HepG2 (cell line): ENCODE results near the gene OR6S1. TPM values are rescaled to one million over a fixed set of nuclear protein-coding genes. Genes with fewer than 3 reads are reported as not detected.

ENCODE experiments used
- ATAC-seq: fragments of 200-7000 bp; cut with Tn5 transposase; 3 replicates; pipeline ENCODE4 v1.9.1; 2020; ENCODE audit warnings: mild to moderate bottlenecking, moderate library complexity
- BruUV-seq: library from RNA; stranded (reverse); fragments of 400-500 nt; replicated peaks from 2 replicates; lab custom pipeline; 2021; lab: Mats Ljungman, UMichigan
- CTCF ChIA-PET: fragments of 300-600 bp; formaldehyde crosslinking; extraction: SDS; loops from one replicate; lab custom pipeline; 2021; ENCODE audit warnings: low total read pairs, inconsistent platforms, low intra/inter-chr PET ratio; lab: Yijun Ruan, JAX
- POLR2A ChIA-PET: fragments of 350-600 bp; sonication (Branson Sonifier 250); formaldehyde crosslinking; loops from one replicate; lab custom pipeline; 2020; ENCODE audit warnings: antibody characterized with exemption, inconsistent platforms; lab: Yijun Ruan, JAX
- DNase-seq: peaks from one replicate; pipeline ENCODE4 v3.0.0-alpha.2; 2015; ENCODE audit warnings: low spot score
- FAIRE-seq: peaks from 3 replicates; lab custom pipeline; 2011; peaks lifted over from hg19 to GRCh38; lab: Jason Lieb, UNC
- H2AFZ ChIP-seq: one replicate; pipeline ENCODE4 v1.6.1; 2011; ENCODE audit warnings: low read length, inconsistent platforms
- H3K27ac ChIP-seq: fragments of 300-600 bp; 3 replicates; pipeline ENCODE4 v1.8.0; 2011; ENCODE audit warnings: mixed run types, mild to moderate bottlenecking, mixed read lengths, low read length, inconsistent platforms; ENCODE audit not compliant: insufficient read depth; ENCODE audit errors: extremely low read length
- H3K27me3 ChIP-seq, 2 experiments: fragments of 200-600 bp in 1 of 2; 2 replicates in 1 of 2; 3 replicates in 1 of 2; pipeline versions ENCODE4 v1.6.0 to v1.8.0; 2011; ENCODE audit warnings: low read length in 2 of 2, mild to moderate bottlenecking in 2 of 2, moderate library complexity in 2 of 2, inconsistent platforms in 1 of 2; ENCODE audit not compliant: insufficient read depth in 2 of 2, control insufficient read depth in 1 of 2
- H3K36me3 ChIP-seq, 2 experiments: fragments of 200-600 bp in 1 of 2; replicated peaks in 1 of 2; 2 replicates in 1 of 2; 3 replicates in 1 of 2; pipeline versions ENCODE4 v1.5.1 to v1.8.0; 2011; ENCODE audit warnings: low read length in 2 of 2, inconsistent platforms in 1 of 2; ENCODE audit not compliant: insufficient read depth in 2 of 2, control insufficient read depth in 1 of 2
- H3K4me1 ChIP-seq: 2 replicates; pipeline ENCODE4 v1.5.1; 2012; ENCODE audit warnings: low read length, inconsistent platforms; ENCODE audit not compliant: insufficient read depth
- H3K4me2 ChIP-seq: 2 replicates; pipeline ENCODE4 v1.6.0; 2011; ENCODE audit warnings: low read depth, low read length, inconsistent platforms
- H3K4me3 ChIP-seq, 3 experiments: fragments of 200-600 bp in 1 of 3; sonication (generic), shearing (Covaris generic) in 1 of 3; replicated peaks in 1 of 3; 2 replicates each; pipeline ENCODE4 v1.5.1; 2011 to 2016; ENCODE audit warnings: low read length in 3 of 3, inconsistent platforms in 2 of 3, low read depth in 2 of 3, mild to moderate bottlenecking in 2 of 3, control low read depth in 1 of 3, mixed read lengths in 1 of 3; ENCODE audit not compliant: insufficient read depth in 1 of 3
- H3K79me2 ChIP-seq: one replicate; pipeline ENCODE4 v1.6.1; 2011; ENCODE audit warnings: low read length, inconsistent platforms; ENCODE audit not compliant: insufficient read depth
- H3K9ac ChIP-seq: 2 replicates; pipeline ENCODE4 v1.6.0; 2011; ENCODE audit warnings: mild to moderate bottlenecking, low read depth, low read length, inconsistent platforms; ENCODE audit not compliant: insufficient read depth
- H3K9me3 ChIP-seq: 2 replicates; pipeline ENCODE4 v1.5.1; 2012; ENCODE audit warnings: mild to moderate bottlenecking, low read length
- H4K20me1 ChIP-seq: 2 replicates; pipeline ENCODE4 v1.6.0; 2011; ENCODE audit warnings: inconsistent platforms, mild to moderate bottlenecking, low read length, moderate library complexity; ENCODE audit not compliant: insufficient read depth
- HDAC1 ChIP-seq: sonication (generic); formaldehyde crosslinking; IDR thresholded peaks from 2 replicates; pipeline ENCODE4 v1.5.1; 2020; ENCODE audit warnings: mild to moderate bottlenecking, missing genetic modification reagents
- MIXL1 ChIP-seq: IDR thresholded peaks from 2 replicates; pipeline ENCODE4 v1.6.1; 2016
- MXD4 ChIP-seq: IDR thresholded peaks from 2 replicates; pipeline ENCODE4 v1.6.1; 2016; ENCODE audit warnings: mild to moderate bottlenecking, missing biosample characterization, missing genetic modification reagents
- PHF8 ChIP-seq: sonication (generic); formaldehyde crosslinking; IDR thresholded peaks from 2 replicates; pipeline ENCODE4 v1.5.0; 2020; ENCODE audit warnings: missing genetic modification reagents
- RFX5 ChIP-seq: IDR thresholded peaks from 2 replicates; pipeline ENCODE4 v1.6.1; 2011; ENCODE audit warnings: low read depth, low read length, improper control_type of control experiment
- ZNF101 ChIP-seq: sonication (generic); formaldehyde crosslinking; IDR thresholded peaks from 2 replicates; pipeline ENCODE4 v1.4.0; 2020; ENCODE audit warnings: mild to moderate bottlenecking, low read depth, missing genetic modification reagents, borderline replicate concordance
- WGBS: methylation state at CpG from one replicate; pipeline ENCODE4 v1.1.6; 2017; ENCODE audit warnings: low lambda C conversion rate; 5-methylcytosine and 5-hydroxymethylcytosine counted together
- in situ Hi-C: cut with HindIII; loops from 2 replicates; pipeline ENCODE4 v1.10.0; 2017; ENCODE audit warnings: low pct_unique_long_range_greater_than_20kb; ENCODE audit not compliant: extremely low pct_ligation_motif_present
- intact Hi-C: fragments of 100-400 bp; cut with micrococcal nuclease; formaldehyde crosslinking; loops from one replicate; pipeline ENCODE4 v1.10.0; 2022; ENCODE audit not compliant: unreplicated experiment
- polyA plus RNA-seq, 8 experiments: library from polyadenylated mRNA; depleted of rRNA in 3 of 8; stranded (reverse) in 7 of 8; unstranded in 1 of 8; fragments of >200 nt; fragmentation: Illumina TruSeq in 4 of 8; extraction: Trizol in 4 of 8; gene quantifications; 2 replicates each; pipeline versions ENCODE4 v1.2.1 to v1.2.3, GENCODE V29; 2011 to 2016; ENCODE audit warnings: low read depth in 4 of 8, missing spikeins in 1 of 8, mixed read lengths in 1 of 8; ENCODE audit not compliant: insufficient read depth in 1 of 8
- total RNA-seq, 5 experiments: library from RNA; depleted of rRNA; stranded (reverse); fragments of >200 nt; fragmentation: Illumina TruSeq; extraction: Trizol; gene quantifications; 2 replicates each; pipeline ENCODE4 v1.2.3, GENCODE V29; 2016; ENCODE audit warnings: low read depth in 1 of 5
- TF ChIP-seq, protein P1 (sequence below): sonication (generic); formaldehyde crosslinking; IDR thresholded peaks from 2 replicates; pipeline ENCODE4 v1.5.1; 2020; ENCODE audit warnings: mild to moderate bottlenecking, moderate library complexity, missing genetic modification reagents
- TF ChIP-seq, protein P2 (sequence below): IDR thresholded peaks from 2 replicates; pipeline ENCODE4 v1.4.0; 2020; ENCODE audit warnings: mild to moderate bottlenecking, missing genetic modification reagents
- TF ChIP-seq, protein P3 (sequence below): sonication (generic); formaldehyde crosslinking; IDR thresholded peaks from 2 replicates; pipeline ENCODE4 v1.5.1; 2020; ENCODE audit warnings: mild to moderate bottlenecking, missing genetic modification reagents, borderline replicate concordance

Gene OR6S1
- total and polyA plus RNA-seq, 2 of the 13 experiments (the other 11 are each of a cell fraction or from before 2014, with no cell fraction given) = 0.09 TPM; not detected in 1

DNA sequence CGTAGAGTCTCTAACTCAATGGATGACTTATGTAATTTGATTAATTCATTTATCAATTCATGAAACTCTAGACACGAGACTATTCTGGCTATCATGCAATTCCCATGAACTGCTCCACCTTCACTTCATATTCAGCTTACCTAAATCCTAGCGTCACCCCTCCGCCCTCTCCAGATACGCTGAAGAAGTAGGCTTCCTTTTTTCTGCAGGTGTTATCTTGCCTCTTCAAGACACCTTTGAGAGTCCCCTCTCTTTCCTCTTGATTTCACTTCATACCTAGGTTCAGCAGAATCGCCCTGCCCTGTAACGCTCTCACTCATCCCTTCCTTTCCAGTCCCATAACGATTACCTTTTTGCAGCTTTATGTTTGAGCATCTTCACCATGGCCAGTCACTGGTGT lies 38.9 kb upstream of the OR6S1 start:
- H3K4me1 ChIP-seq = peaks cover 31% of the 10 kb centered on the region
- intact Hi-C loops (loop anchor here (5.0 kb wide), 1 partner anchor 377 kb away; the partner anchor contains the start of gene RNASE8), in situ Hi-C loops (loop anchor here (5.0 to 10.0 kb wide), 3 partner anchors 48 to 356 kb away; partner anchors contain the start of gene PIP4P1)
- 9% methylated on average over 8 of the region's 8 CpGs for WGBS
- H3K9me3 ChIP-seq = no peaks in the 10 kb centered on the region
- peak overlapping the region; percentile 83 to 89 (median 89) for H3K4me3 ChIP-seq
- H3K27me3 ChIP-seq = peaks cover 0 to 5% of the 10 kb centered on the region in 2 experiments; a peak in 1 of 5 replicates
- no peak for ATAC-seq
- H2AFZ ChIP-seq = peak overlapping the region; percentile 91
- no peaks in the 10 kb centered on the region for H3K36me3 ChIP-seq
- H4K20me1 ChIP-seq = no peaks in the 10 kb centered on the region
- H3K4me2 ChIP-seq = peak overlapping the region; percentile 96
- ChIA-PET CTCF (no interaction called here), POLR2A (interaction anchor here (0.6 to 8.9 kb wide), 11 partner anchors 9 to 338 kb away, joined by 3 to 141 read pairs (median 63); partner anchors contain the start of genes ANG, PARP2 and PIP4P1)
- BruUV-seq = no TSS peak
- peak overlapping the region; percentile 97 for H3K27ac ChIP-seq
- H3K79me2 ChIP-seq = peaks cover 10% of the 10 kb centered on the region
- no peak for DNase-seq
- H3K9ac ChIP-seq = peak overlapping the region; percentile 95
- no peak for FAIRE-seq
- no peak for TF ChIP-seq ZNF101 (CRISPR knock-in tag)
- peak; percentile 36; the same call in 1 of the 2 replicates for TF ChIP-seq MXD4 (CRISPR knock-in tag)
- TF ChIP-seq MIXL1 (CRISPR knock-in tag) = peak; percentile 50; the same call in 1 of the 2 replicates
- TF ChIP-seq, protein P1, sequence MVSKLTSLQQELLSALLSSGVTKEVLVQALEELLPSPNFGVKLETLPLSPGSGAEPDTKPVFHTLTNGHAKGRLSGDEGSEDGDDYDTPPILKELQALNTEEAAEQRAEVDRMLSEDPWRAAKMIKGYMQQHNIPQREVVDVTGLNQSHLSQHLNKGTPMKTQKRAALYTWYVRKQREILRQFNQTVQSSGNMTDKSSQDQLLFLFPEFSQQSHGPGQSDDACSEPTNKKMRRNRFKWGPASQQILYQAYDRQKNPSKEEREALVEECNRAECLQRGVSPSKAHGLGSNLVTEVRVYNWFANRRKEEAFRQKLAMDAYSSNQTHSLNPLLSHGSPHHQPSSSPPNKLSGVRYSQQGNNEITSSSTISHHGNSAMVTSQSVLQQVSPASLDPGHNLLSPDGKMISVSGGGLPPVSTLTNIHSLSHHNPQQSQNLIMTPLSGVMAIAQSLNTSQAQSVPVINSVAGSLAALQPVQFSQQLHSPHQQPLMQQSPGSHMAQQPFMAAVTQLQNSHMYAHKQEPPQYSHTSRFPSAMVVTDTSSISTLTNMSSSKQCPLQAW = 0 out of 2 replicates have a peak, but pooled peaks have one; percentile 30
- peak; percentile 40; the same call in 1 of the 2 replicates for TF ChIP-seq HDAC1 (CRISPR knock-in tag)
- TF ChIP-seq, protein P2, sequence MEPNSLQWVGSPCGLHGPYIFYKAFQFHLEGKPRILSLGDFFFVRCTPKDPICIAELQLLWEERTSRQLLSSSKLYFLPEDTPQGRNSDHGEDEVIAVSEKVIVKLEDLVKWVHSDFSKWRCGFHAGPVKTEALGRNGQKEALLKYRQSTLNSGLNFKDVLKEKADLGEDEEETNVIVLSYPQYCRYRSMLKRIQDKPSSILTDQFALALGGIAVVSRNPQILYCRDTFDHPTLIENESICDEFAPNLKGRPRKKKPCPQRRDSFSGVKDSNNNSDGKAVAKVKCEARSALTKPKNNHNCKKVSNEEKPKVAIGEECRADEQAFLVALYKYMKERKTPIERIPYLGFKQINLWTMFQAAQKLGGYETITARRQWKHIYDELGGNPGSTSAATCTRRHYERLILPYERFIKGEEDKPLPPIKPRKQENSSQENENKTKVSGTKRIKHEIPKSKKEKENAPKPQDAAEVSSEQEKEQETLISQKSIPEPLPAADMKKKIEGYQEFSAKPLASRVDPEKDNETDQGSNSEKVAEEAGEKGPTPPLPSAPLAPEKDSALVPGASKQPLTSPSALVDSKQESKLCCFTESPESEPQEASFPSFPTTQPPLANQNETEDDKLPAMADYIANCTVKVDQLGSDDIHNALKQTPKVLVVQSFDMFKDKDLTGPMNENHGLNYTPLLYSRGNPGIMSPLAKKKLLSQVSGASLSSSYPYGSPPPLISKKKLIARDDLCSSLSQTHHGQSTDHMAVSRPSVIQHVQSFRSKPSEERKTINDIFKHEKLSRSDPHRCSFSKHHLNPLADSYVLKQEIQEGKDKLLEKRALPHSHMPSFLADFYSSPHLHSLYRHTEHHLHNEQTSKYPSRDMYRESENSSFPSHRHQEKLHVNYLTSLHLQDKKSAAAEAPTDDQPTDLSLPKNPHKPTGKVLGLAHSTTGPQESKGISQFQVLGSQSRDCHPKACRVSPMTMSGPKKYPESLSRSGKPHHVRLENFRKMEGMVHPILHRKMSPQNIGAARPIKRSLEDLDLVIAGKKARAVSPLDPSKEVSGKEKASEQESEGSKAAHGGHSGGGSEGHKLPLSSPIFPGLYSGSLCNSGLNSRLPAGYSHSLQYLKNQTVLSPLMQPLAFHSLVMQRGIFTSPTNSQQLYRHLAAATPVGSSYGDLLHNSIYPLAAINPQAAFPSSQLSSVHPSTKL (CRISPR knock-in tag) = 0 out of 2 replicates have a peak, but pooled peaks have one; percentile 4
- TF ChIP-seq PHF8 (CRISPR knock-in tag) = no peak
- TF ChIP-seq RFX5 = no peak
- TF ChIP-seq, protein P3, sequence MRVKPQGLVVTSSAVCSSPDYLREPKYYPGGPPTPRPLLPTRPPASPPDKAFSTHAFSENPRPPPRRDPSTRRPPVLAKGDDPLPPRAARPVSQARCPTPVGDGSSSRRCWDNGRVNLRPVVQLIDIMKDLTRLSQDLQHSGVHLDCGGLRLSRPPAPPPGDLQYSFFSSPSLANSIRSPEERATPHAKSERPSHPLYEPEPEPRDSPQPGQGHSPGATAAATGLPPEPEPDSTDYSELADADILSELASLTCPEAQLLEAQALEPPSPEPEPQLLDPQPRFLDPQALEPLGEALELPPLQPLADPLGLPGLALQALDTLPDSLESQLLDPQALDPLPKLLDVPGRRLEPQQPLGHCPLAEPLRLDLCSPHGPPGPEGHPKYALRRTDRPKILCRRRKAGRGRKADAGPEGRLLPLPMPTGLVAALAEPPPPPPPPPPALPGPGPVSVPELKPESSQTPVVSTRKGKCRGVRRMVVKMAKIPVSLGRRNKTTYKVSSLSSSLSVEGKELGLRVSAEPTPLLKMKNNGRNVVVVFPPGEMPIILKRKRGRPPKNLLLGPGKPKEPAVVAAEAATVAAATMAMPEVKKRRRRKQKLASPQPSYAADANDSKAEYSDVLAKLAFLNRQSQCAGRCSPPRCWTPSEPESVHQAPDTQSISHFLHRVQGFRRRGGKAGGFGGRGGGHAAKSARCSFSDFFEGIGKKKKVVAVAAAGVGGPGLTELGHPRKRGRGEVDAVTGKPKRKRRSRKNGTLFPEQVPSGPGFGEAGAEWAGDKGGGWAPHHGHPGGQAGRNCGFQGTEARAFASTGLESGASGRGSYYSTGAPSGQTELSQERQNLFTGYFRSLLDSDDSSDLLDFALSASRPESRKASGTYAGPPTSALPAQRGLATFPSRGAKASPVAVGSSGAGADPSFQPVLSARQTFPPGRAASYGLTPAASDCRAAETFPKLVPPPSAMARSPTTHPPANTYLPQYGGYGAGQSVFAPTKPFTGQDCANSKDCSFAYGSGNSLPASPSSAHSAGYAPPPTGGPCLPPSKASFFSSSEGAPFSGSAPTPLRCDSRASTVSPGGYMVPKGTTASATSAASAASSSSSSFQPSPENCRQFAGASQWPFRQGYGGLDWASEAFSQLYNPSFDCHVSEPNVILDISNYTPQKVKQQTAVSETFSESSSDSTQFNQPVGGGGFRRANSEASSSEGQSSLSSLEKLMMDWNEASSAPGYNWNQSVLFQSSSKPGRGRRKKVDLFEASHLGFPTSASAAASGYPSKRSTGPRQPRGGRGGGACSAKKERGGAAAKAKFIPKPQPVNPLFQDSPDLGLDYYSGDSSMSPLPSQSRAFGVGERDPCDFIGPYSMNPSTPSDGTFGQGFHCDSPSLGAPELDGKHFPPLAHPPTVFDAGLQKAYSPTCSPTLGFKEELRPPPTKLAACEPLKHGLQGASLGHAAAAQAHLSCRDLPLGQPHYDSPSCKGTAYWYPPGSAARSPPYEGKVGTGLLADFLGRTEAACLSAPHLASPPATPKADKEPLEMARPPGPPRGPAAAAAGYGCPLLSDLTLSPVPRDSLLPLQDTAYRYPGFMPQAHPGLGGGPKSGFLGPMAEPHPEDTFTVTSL = 0 out of 2 replicates have a peak, but pooled peaks have one; percentile 42
